ENCODE results near the gene UGT3A1. TPM values are rescaled to one million over a fixed set of nuclear protein-coding genes. Genes with fewer than 3 reads are reported as not detected.

UGT3A1 gene
- total and polyA plus RNA-seq, 2 experiments from 2014 or later: 1.6 to 3.1 TPM

- no peak within 1 kb of the TSS for H3K4me3 ChIP-seq
- H3K79me2 ChIP-seq (replicated peaks; ENCODE audit: insufficient read depth): no peaks in the 10 kb centered on the region
- H3K27me3 Mint-ChIP-seq (ENCODE audit: insufficient read depth, low read depth, poor library complexity): no peaks in the 10 kb centered on the region
- no peak for TF ChIP-seq CTCF (conservative IDR thresholded peaks at IDR 0.05; ENCODE audit: low read depth in 2 of 2)
- no peak for TF ChIP-seq ZNF331 (CRISPR knock-in tag; IDR thresholded peaks at IDR 0.05; ENCODE audit: low read depth)
- TF ChIP-seq ZNF462 (CRISPR knock-in tag; IDR thresholded peaks at IDR 0.05): no peak
- no peak for TF ChIP-seq POLR2AphosphoS5 (IDR thresholded peaks at IDR 0.05; ENCODE audit: low read depth)
- TF ChIP-seq STAT1 (IDR thresholded peaks at IDR 0.05; ENCODE audit: unreplicated experiment): no peak
- no peak within 1 kb of the TSS for H3K27ac ChIP-seq (ENCODE audit: low read depth)
- H3K36me3 ChIP-seq (ENCODE audit: insufficient read depth): no peaks in the 10 kb centered on the region; the same call in 1 of the 2 replicates
- H3K4me1 Mint-ChIP-seq: peaks cover 7% of the 10 kb centered on the region; the same call in 2 of the 3 replicates
- no peak within 1 kb of the TSS for H3K4me2 ChIP-seq
- H3K4me1 ChIP-seq (ENCODE audit: insufficient read depth): no peaks in the 10 kb centered on the region
- H3K9me3 Mint-ChIP-seq: no peaks in the 10 kb centered on the region; the same call in 2 of the 3 replicates
- H2AFZ ChIP-seq: no peak within 1 kb of the TSS
- ATAC-seq (peak; percentile 100), DNase-seq (ENCODE audit: low spot score) (peak; percentile 98)
- H3K27me3 ChIP-seq (ENCODE audit: insufficient read depth): no peaks in the 10 kb centered on the region
- H3K4me3 Mint-ChIP-seq: no peak within 1 kb of the TSS
- H3K9me2 ChIP-seq (ENCODE audit: insufficient read depth): peaks cover 13% of the 10 kb centered on the region; the same call in 1 of the 2 replicates
- H3K36me3 Mint-ChIP-seq (ENCODE audit: low read depth): no peaks in the 10 kb centered on the region
- H4K20me1 ChIP-seq (replicated peaks; ENCODE audit: insufficient read depth): no peaks in the 10 kb centered on the region
- H3K27ac Mint-ChIP-seq: no peak within 1 kb of the TSS
- no peaks in the 10 kb centered on the region for H3F3A ChIP-seq (replicated peaks; ENCODE audit: low read depth)
These were observed 52.5 kb downstream of the UGT3A1 start, which contains the start of gene CAPSL for GRCh38 chr5:35938568-35939227. TSS of gene CAPSL (minus strand) at chr5:35938622. CDS start at chr5:35921120, 17,502 bp downstream.

All from GM23338 (cell line).